Measurements from ENCODE around the gene PDE3A.

PDE3A gene

GRCh38 chr12:20495997-20496396 is 127.7 kb downstream of the PDE3A start:
- DNase-seq (ENCODE audit: low spot score), result no peak

- no peak for DNase-seq (ENCODE audit: low spot score)
These were observed 129.4 kb downstream of the PDE3A start for GRCh38 chr12:20497707-20498106.

- no peak for DNase-seq (ENCODE audit: low spot score)
These were observed 133.6 kb downstream of the PDE3A start for GRCh38 chr12:20501958-20502357.

- no peak for DNase-seq (ENCODE audit: low spot score)
These were observed 135.5 kb downstream of the PDE3A start for GRCh38 chr12:20503858-20504257.

GRCh38 chr12:20505056-20505455 is 136.7 kb downstream of the PDE3A start:
- DNase-seq (ENCODE audit: low spot score), result no peak

- DNase-seq (ENCODE audit: low spot score), result no peak
These were observed 138.7 kb downstream of the PDE3A start for GRCh38 chr12:20507056-20507455.

GRCh38 chr12:20507711-20508110 is 139.4 kb downstream of the PDE3A start:
- no peak for DNase-seq (ENCODE audit: low spot score)

GRCh38 chr12:20508359-20508758 is 140.0 kb downstream of the PDE3A start:
- no peak for DNase-seq (ENCODE audit: low spot score)

GRCh38 chr12:20508962-20509361 is 140.6 kb downstream of the PDE3A start:
- no peak for DNase-seq (ENCODE audit: low spot score)

- no peak for DNase-seq (ENCODE audit: low spot score)
These were observed 142.5 kb downstream of the PDE3A start for GRCh38 chr12:20510811-20511210.

GRCh38 chr12:20513189-20513588 is 144.9 kb downstream of the PDE3A start:
- DNase-seq (ENCODE audit: low spot score), result no peak

- DNase-seq (ENCODE audit: low spot score), result no peak
These were observed 146.3 kb downstream of the PDE3A start for GRCh38 chr12:20514598-20514997.

GRCh38 chr12:20520532-20520931 is 152.2 kb downstream of the PDE3A start:
- DNase-seq (ENCODE audit: low spot score), result no peak

- no peak for DNase-seq (ENCODE audit: low spot score)
These were observed 155.3 kb downstream of the PDE3A start for GRCh38 chr12:20523658-20524057.

GRCh38 chr12:20524113-20524512 is 155.8 kb downstream of the PDE3A start:
- DNase-seq (ENCODE audit: low spot score), result no peak

GRCh38 chr12:20525064-20525610 is 156.8 kb downstream of the PDE3A start:
- DNase-seq (ENCODE audit: low spot score), result peak; percentile 31

GRCh38 chr12:20527417-20528163 is 159.3 kb downstream of the PDE3A start:
- DNase-seq (ENCODE audit: low spot score), result peak; percentile 40

- no peak for DNase-seq (ENCODE audit: low spot score)
These were observed 159.9 kb downstream of the PDE3A start for GRCh38 chr12:20528208-20528607.

- no peak for DNase-seq (ENCODE audit: low spot score)
These were observed 177.9 kb downstream of the PDE3A start for GRCh38 chr12:20546267-20546666.

GRCh38 chr12:20547816-20548575 is 179.7 kb downstream of the PDE3A start:
- DNase-seq (ENCODE audit: low spot score), result no peak

- DNase-seq (ENCODE audit: low spot score), result no peak
These were observed 180.3 kb downstream of the PDE3A start for GRCh38 chr12:20548611-20549010.

GRCh38 chr12:20549108-20549719 is 180.9 kb downstream of the PDE3A start:
- DNase-seq (ENCODE audit: low spot score), result peak; percentile 31

All from COLO829 (cell line).